Neural cell (in vitro differentiated cells): Measurements from ENCODE around the gene RDX. TPM values are rescaled to one million over a fixed set of nuclear protein-coding genes. Genes with fewer than 3 reads are reported as not detected.
A peak's percentile ranks its signal among the peaks of the same experiment; 100 is the strongest.

Experiments
- H2AFZ ChIP-seq: fragments of 200-600, 300-800 bp; sonication (generic), shearing (Covaris generic); 2 replicates; pipeline ENCODE4 v1.6.0; 2014; ENCODE audit warnings: low read depth, mild to moderate bottlenecking, antibody characterized with exemption, low read length, moderate library complexity
- H3F3A ChIP-seq: fragments of 200-600 bp; shearing (Covaris generic); 2 replicates; pipeline ENCODE4 v1.6.1; 2016; ENCODE audit warnings: mild to moderate bottlenecking, moderate library complexity, mixed read lengths, antibody characterized with exemption, low read length; ENCODE audit not compliant: insufficient read depth, poor library complexity, severe bottlenecking
- H3K27ac ChIP-seq: fragments of 200-600, 300-800 bp; sonication (generic), shearing (Covaris generic); 2 replicates; pipeline ENCODE4 v1.5.1; 2014; ENCODE audit warnings: mild to moderate bottlenecking, low read length, moderate library complexity
- H3K27me3 ChIP-seq: fragments of 300-800, 200-600 bp; sonication (generic), shearing (Covaris generic); 2 replicates; pipeline ENCODE4 v1.6.0; 2014; ENCODE audit warnings: mild to moderate bottlenecking, low read depth, low read length, moderate library complexity; ENCODE audit not compliant: insufficient read depth
- H3K36me3 ChIP-seq: fragments of 300-800, 200-600 bp; sonication (generic), shearing (Covaris generic); 2 replicates; pipeline ENCODE4 v1.5.1; 2014; ENCODE audit warnings: mild to moderate bottlenecking, antibody characterized with exemption, low read length, moderate library complexity; ENCODE audit not compliant: insufficient read depth
- H3K4me2 ChIP-seq: fragments of 300-800, 200-600 bp; sonication (generic), shearing (Covaris generic); 2 replicates; pipeline ENCODE4 v1.6.0; 2014; ENCODE audit warnings: mild to moderate bottlenecking, low read length
- H3K4me3 ChIP-seq: fragments of 300-800, 200-600 bp; sonication (generic), shearing (Covaris generic); 2 replicates; pipeline ENCODE4 v1.5.1; 2014; ENCODE audit warnings: mild to moderate bottlenecking, low read length, moderate library complexity
- H3K79me2 ChIP-seq: fragments of 200-600 bp; shearing (Covaris generic); replicated peaks from 2 replicates; pipeline ENCODE4 v1.6.0; 2014; ENCODE audit warnings: mild to moderate bottlenecking, low read length, moderate library complexity; ENCODE audit not compliant: insufficient read depth
- H3K9ac ChIP-seq: fragments of 300-800, 200-600 bp; sonication (generic), shearing (Covaris generic); 2 replicates; pipeline ENCODE4 v1.6.1; 2016; ENCODE audit warnings: mild to moderate bottlenecking, low read length, mixed read lengths
- H3K9me2 ChIP-seq: fragments of 200-600 bp; shearing (Covaris generic); 2 replicates; pipeline ENCODE4 v1.6.1; 2016; ENCODE audit warnings: mild to moderate bottlenecking, low read length, mixed read lengths; ENCODE audit not compliant: insufficient read depth
- H3K9me3 ChIP-seq: fragments of 200-600, 300-800 bp; sonication (generic), shearing (Covaris generic); 2 replicates; pipeline ENCODE4 v1.6.1; 2016; ENCODE audit warnings: mild to moderate bottlenecking, mixed run types, low read length, moderate library complexity, mixed read lengths
- H4K20me1 ChIP-seq: fragments of 200-600 bp; shearing (Covaris generic); 2 replicates; pipeline ENCODE4 v1.6.1; 2016; ENCODE audit warnings: mild to moderate bottlenecking, mixed run types; ENCODE audit not compliant: insufficient read depth
- EP300 ChIP-seq: fragments of 450-650 bp; conservative IDR thresholded peaks from 2 replicates; pipeline ENCODE4 v1.6.1; 2014; ENCODE audit warnings: antibody characterized with exemption, mild to moderate bottlenecking, moderate library complexity; ENCODE audit not compliant: poor library complexity, severe bottlenecking
- EZH2 ChIP-seq: fragments of 200-600, 300-800 bp; shearing (Covaris generic), sonication (generic); IDR thresholded peaks from 2 replicates; pipeline ENCODE4 v1.6.1; 2014; ENCODE audit warnings: antibody characterized with exemption, low read length, borderline replicate concordance, mild to moderate bottlenecking; ENCODE audit not compliant: insufficient read depth, poor library complexity, severe bottlenecking
- MXI1 ChIP-seq: fragments of 450-650 bp; conservative IDR thresholded peaks from 2 replicates; pipeline ENCODE4 v1.6.1; 2014; ENCODE audit warnings: antibody characterized with exemption, mild to moderate bottlenecking; ENCODE audit not compliant: poor library complexity, severe bottlenecking
- POLR2AphosphoS5 ChIP-seq: IDR thresholded peaks from 2 replicates; pipeline ENCODE4 v1.6.1; 2012
- RAD21 ChIP-seq: fragments of 450-650 bp; conservative IDR thresholded peaks from 2 replicates; pipeline ENCODE4 v1.6.1; 2014; ENCODE audit warnings: antibody characterized with exemption, mild to moderate bottlenecking, moderate library complexity
- SMC3 ChIP-seq: fragments of 450-650 bp; conservative IDR thresholded peaks from 2 replicates; pipeline ENCODE4 v1.6.1; 2014; ENCODE audit warnings: antibody characterized with exemption, mild to moderate bottlenecking, moderate library complexity; ENCODE audit not compliant: poor library complexity
- TAF1 ChIP-seq: IDR thresholded peaks from 2 replicates; pipeline ENCODE4 v1.6.1; 2012; ENCODE audit warnings: low read depth
- polyA plus RNA-seq: library from polyadenylated mRNA; depleted of rRNA; stranded (reverse); fragments of >200 nt; gene quantifications from 2 replicates; pipeline ENCODE4 v1.2.3, GENCODE V29; 2014
- TF ChIP-seq, protein P1 (sequence below): IDR thresholded peaks from 2 replicates; pipeline ENCODE4 v1.6.1; 2012; ENCODE audit warnings: borderline replicate concordance
- TF ChIP-seq, protein P2 (sequence below): fragments of 450-650 bp; IDR thresholded peaks from 2 replicates; pipeline ENCODE4 v1.5.1; 2014; ENCODE audit warnings: antibody characterized with exemption, mild to moderate bottlenecking, moderate library complexity; ENCODE audit not compliant: poor library complexity, severe bottlenecking

RDX gene
- polyA plus RNA-seq, 1 donor from 2014 or later: 39.0 TPM

DNA sequence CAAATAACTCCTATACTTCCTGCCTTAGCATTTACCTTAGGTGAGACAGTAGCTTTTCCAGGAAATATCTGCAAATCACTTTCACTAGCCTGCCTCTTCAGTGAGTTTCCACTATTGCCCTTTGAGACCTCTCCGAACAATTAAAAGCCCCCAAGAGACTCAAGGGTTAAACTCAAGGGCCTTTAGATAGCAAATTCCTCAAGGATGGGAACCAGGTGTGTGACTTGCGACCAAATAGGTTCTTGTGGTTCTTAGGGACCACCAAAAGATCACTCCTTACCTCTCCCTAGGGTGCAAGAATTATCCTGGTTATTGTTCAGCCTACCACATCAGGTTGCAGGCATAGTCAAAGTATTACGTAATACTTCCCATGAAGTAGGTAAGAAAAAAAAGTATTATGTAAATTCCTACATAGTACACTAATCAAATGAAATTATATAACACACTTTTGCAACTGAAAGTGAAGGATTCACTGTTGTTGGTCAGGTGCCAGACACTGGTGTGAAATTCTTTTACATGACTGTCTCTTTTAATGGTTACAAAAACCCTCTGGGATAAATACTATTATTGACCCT is 1.4 kb upstream of the RDX start:
- Histone ChIP-seq H3K9ac (no peak overlapping the region), H4K20me1 (no peaks in the 10 kb centered on the region), H2AFZ (no peak overlapping the region), H3K27me3 (no peaks in the 10 kb centered on the region), H3K79me2 (peaks cover 30% of the 10 kb centered on the region), H3F3A (no peaks in the 10 kb centered on the region), H3K9me2 (no peaks in the 10 kb centered on the region), H3K36me3 (no peaks in the 10 kb centered on the region), H3K4me2 (no peak overlapping the region), H3K27ac (no peak overlapping the region), H3K4me3 (no peak overlapping the region), H3K9me3 (no peaks in the 10 kb centered on the region)
- TF ChIP-seq EZH2 (no peak), TAF1 (no peak), SMC3 (no peak), MXI1 (no peak), EP300 (no peak), POLR2AphosphoS5 (no peak)
- TF ChIP-seq, protein P1, sequence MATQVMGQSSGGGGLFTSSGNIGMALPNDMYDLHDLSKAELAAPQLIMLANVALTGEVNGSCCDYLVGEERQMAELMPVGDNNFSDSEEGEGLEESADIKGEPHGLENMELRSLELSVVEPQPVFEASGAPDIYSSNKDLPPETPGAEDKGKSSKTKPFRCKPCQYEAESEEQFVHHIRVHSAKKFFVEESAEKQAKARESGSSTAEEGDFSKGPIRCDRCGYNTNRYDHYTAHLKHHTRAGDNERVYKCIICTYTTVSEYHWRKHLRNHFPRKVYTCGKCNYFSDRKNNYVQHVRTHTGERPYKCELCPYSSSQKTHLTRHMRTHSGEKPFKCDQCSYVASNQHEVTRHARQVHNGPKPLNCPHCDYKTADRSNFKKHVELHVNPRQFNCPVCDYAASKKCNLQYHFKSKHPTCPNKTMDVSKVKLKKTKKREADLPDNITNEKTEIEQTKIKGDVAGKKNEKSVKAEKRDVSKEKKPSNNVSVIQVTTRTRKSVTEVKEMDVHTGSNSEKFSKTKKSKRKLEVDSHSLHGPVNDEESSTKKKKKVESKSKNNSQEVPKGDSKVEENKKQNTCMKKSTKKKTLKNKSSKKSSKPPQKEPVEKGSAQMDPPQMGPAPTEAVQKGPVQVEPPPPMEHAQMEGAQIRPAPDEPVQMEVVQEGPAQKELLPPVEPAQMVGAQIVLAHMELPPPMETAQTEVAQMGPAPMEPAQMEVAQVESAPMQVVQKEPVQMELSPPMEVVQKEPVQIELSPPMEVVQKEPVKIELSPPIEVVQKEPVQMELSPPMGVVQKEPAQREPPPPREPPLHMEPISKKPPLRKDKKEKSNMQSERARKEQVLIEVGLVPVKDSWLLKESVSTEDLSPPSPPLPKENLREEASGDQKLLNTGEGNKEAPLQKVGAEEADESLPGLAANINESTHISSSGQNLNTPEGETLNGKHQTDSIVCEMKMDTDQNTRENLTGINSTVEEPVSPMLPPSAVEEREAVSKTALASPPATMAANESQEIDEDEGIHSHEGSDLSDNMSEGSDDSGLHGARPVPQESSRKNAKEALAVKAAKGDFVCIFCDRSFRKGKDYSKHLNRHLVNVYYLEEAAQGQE: no peak
- TF ChIP-seq, protein P2, sequence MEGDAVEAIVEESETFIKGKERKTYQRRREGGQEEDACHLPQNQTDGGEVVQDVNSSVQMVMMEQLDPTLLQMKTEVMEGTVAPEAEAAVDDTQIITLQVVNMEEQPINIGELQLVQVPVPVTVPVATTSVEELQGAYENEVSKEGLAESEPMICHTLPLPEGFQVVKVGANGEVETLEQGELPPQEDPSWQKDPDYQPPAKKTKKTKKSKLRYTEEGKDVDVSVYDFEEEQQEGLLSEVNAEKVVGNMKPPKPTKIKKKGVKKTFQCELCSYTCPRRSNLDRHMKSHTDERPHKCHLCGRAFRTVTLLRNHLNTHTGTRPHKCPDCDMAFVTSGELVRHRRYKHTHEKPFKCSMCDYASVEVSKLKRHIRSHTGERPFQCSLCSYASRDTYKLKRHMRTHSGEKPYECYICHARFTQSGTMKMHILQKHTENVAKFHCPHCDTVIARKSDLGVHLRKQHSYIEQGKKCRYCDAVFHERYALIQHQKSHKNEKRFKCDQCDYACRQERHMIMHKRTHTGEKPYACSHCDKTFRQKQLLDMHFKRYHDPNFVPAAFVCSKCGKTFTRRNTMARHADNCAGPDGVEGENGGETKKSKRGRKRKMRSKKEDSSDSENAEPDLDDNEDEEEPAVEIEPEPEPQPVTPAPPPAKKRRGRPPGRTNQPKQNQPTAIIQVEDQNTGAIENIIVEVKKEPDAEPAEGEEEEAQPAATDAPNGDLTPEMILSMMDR: no peak

DNA sequence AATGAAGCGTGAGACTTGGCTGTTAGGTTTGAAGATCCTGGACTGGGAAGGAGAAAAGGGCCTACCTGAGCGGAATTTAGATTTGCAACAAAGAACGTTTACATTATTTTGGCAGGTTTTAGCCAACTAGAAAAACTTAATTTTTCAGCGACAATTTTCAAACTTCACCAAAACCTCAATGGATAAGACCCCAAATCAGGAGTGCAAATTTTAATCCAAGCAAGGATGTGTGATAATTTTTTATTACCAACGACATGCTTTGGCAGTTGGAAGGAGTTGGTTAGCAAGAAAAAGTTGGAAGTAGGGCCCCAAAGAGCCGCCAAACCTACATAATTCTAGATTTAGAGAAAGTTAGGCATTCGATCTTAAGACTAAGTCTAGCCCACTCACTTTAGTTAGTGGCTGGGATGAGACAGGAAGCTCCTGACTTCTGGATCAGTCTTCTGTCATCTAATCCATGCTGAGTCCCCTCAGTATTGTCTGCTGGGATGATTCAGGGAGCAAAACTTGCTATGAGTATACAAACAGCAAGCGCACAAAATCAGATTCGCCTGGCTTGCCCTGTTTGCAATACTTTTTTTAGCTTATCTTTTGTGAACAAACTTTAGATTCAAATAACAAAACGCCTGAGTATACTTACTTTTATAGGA is 787 bp upstream of the RDX start:
- Histone ChIP-seq H3K4me3 (peak overlapping the region; percentile 95), H3K9me3 (no peaks in the 10 kb centered on the region), H4K20me1 (no peaks in the 10 kb centered on the region), H2AFZ (peak overlapping the region; percentile 73), H3K79me2 (peaks cover 36% of the 10 kb centered on the region), H3K9ac (peak overlapping the region; percentile 84), H3F3A (no peaks in the 10 kb centered on the region), H3K4me2 (peak overlapping the region; percentile 59), H3K27me3 (no peaks in the 10 kb centered on the region), H3K36me3 (no peaks in the 10 kb centered on the region), H3K9me2 (no peaks in the 10 kb centered on the region), H3K27ac (peak overlapping the region; percentile 34)
- TF ChIP-seq MXI1 (no peak), POLR2AphosphoS5 (no peak), TAF1 (no peak), RAD21 (no peak), EZH2 (no peak), SMC3 (no peak), EP300 (no peak)
- TF ChIP-seq, protein P2: no peak
- TF ChIP-seq, protein P1: no peak
